Esophagus squamous epithelium (tissue), 4 donors: ENCODE data around the gene SMS.
A peak's percentile ranks its signal among the peaks of the same experiment; 100 is the strongest.

Source experiments
- POLR2A ChIP-seq, 4 donors: fragments of 450-650 bp; IDR thresholded peaks; one replicate each; pipeline ENCODE4 v1.6.1; 2017; ENCODE audit warnings: antibody characterized with exemption in 4 of 4, mild to moderate bottlenecking in 4 of 4, moderate library complexity in 3 of 4
- TF ChIP-seq, protein P1 (sequence below), 6 experiments: fragments of 450-650 bp in 4 of 6; fragments of 200-600 bp in 2 of 6; sonication (generic) in 2 of 6; IDR thresholded peaks; one replicate each; pipeline ENCODE4 v1.5.1; 2016 to 2019; ENCODE audit warnings: antibody characterized with exemption in 6 of 6, mild to moderate bottlenecking in 4 of 6, moderate library complexity in 4 of 6

DNA sequence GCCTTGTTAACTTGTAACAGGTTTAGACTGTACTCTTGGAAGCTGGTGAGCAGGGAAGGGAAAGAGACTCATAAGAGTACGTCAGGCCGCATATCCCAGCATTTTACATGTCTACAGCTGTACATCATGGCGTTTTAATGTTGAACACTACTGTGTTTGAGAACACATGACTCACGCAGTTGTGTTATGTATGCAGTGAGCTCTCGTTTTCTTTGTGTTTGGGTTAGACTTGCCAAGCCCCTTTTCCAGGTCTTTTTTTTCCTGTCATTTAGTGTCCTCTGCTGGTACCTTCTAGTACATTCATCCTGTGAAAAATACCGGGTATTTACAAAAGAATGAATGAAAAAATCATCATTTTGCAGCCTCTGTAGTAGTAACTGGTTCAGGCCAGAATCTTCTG lies 35.3 kb downstream of the SMS start:
- TF ChIP-seq, protein P1, sequence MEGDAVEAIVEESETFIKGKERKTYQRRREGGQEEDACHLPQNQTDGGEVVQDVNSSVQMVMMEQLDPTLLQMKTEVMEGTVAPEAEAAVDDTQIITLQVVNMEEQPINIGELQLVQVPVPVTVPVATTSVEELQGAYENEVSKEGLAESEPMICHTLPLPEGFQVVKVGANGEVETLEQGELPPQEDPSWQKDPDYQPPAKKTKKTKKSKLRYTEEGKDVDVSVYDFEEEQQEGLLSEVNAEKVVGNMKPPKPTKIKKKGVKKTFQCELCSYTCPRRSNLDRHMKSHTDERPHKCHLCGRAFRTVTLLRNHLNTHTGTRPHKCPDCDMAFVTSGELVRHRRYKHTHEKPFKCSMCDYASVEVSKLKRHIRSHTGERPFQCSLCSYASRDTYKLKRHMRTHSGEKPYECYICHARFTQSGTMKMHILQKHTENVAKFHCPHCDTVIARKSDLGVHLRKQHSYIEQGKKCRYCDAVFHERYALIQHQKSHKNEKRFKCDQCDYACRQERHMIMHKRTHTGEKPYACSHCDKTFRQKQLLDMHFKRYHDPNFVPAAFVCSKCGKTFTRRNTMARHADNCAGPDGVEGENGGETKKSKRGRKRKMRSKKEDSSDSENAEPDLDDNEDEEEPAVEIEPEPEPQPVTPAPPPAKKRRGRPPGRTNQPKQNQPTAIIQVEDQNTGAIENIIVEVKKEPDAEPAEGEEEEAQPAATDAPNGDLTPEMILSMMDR (IDR thresholded peaks at IDR 0.05): peak in 4 of 6 experiments; percentile 13 to 52 (median 28)
- no peak for TF ChIP-seq POLR2A (IDR thresholded peaks at IDR 0.05)
